Activated gamma-delta T cell (primary cell): ENCODE results near the gene SLC7A14.

ENCODE experiments used
- DNase-seq: peaks from one replicate; lab custom pipeline; 2025; lab: John Stamatoyannopoulos, UW

The SLC7A14 gene

DNA sequence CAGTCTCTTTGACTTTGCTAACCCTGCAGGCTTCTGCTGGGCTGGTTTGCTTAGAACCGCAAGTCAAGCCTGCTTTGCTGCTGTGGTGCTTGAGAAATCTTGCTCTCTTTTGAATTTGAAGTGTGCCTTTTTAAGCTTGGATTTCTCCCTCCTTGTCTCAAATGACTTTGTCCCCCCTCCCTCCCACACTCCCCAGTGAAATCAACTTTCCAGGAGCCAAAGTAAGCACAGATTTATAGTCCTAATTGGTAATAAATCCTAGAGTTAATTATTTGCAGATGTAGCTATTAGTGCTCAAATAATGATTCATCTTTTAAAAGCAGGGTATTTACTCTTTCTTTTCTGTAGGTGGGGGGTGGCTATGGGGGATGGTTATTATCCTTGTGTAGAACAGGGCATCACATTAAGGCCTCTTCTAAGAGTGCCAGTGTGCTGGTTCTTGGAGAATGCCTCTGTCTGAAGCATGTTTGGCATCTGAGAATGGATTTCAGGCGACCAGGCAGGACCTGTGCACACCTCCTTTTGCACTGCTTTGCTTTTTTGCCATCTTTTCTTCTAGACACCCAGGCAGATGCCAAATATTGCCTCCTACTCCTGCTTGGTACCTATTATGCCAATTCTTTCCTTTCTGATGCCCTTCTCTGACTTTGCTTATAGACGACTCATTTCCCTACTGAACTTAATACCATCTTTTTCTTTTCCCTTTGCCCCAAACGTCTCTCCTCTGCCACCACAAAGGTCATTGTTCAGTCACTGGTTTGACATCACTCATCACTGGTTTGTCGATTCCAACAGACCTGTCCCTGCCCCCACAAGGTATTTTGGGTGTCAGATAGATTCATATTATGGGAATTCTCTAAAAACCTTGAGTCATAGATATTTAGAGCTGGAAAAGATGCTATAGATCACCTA is 116.5 kb downstream of the SLC7A14 start:
- no peak for DNase-seq

DNA sequence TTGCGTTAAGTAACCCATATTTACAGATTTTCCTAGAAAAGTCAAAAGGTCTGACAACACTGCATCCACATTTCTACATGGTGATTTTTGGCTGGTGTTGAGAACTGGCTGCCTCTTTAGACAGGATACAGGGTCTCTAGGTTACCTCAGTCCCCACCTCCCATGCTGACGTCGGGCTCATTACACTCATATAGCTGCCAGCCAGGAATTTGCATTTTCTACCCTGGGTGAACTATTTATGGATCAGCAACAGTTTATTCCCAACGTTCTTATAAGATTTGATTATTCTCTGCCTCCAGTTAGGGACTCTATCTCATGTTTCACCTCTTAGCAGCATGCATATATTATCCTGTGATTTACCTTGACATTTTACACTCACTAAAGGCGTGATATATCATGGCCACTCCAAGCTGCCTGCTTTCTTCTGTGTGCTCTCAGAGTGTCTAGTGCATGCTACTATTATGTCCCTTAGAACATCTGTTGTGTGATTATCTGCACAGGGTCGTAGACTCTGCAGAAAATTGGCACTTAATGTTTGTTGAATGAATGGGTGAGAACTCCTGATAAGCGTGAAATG is 118.2 kb downstream of the SLC7A14 start:
- no peak for DNase-seq

DNA sequence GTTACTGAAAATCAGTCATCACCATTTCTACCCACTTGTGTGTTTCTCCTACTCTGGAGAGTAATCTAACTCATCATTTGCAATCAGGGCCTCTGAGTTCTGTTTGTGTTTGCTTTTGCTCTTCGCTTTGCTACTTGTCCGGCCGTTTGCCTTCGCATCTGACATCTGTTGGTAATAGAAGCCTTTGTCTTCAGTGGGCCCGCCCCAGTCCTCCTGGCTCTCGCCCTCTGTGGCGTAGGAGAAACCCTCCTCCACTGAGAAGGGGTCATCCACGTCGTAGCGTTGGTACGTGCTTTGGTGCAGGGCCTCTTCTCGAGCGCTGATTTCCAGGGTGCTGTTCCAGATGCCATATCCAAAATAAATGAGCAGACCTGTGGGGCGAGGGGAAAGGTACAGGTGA is 118.9 kb downstream of the SLC7A14 start:
- no peak for DNase-seq

DNA sequence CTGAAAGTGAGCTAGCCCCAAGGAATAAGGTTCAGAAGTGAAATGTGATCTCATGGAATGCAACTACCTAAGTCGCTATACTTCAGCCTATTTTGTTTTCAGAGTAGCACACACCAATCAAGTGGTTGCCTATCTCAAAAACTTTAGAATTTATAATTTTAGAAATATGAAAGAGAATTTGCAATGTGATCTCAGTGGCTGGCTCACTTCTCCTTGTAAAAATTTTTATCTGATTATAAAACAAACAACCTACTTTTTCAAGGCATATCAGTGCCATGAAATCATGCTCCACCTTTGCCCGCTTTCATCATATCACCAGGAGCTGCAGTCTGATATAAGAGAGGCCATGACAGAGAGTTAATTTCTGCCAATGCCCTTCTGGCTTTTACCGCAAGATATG is 119.9 kb downstream of the SLC7A14 start:
- DNase-seq = no peak

DNA sequence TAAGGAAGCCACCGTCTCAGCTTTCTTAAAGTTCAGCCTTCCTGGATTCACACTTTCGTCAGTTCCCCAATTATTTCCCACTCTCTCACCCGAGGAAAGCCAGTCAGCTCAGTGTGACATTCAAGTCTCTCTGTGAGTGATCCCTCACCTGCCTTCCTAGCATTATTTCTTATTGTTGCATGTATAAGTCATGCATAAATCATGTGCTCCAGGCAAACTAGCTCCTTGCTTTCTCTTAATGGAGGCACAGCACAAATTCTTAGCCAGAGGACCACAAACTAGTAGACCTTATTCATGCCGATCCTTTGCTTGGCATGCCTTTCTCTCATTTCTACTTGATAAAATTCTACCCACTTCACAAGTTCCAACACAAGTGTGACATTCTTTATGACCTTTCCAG is 122.9 kb downstream of the SLC7A14 start:
- no peak for DNase-seq

DNA sequence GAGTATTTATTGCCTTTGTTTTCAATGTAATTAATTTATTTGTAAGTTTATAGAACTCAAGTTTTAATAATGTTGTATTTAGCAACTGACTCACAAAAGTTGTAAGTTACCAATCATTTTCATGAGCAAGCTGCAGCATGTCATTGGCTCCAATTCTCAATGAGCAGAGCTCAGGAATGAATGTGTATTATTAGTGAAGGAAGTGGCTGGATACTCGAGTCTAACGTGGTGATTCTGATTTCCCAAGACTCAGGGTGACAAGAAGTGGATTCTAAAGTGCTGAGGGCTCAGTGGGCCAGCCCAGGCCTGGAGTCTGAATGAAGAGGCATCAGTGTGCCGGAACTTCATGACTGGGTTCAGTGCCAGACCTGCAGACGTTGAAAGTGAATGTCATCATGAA is 127.6 kb downstream of the SLC7A14 start:
- no peak for DNase-seq

DNA sequence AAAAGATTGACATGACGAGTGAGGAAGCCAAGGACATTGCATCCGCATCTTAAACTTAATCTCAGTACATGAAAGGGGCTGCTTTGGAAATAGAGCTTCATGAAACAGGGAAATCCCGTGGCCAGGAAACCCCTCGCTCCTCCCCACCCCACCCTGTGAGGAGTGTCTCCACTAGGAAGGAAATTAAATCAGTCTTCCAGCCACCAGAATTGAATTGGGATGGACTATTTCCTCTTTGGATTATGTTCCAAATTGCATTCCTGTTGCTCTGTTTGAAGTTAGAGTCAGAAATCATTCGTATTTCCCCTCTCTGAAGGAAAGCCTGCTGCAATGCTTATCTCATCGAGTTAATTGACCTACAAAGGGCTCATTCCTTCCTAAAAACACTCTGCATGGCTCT is 131.4 kb downstream of the SLC7A14 start:
- DNase-seq = no peak

DNA sequence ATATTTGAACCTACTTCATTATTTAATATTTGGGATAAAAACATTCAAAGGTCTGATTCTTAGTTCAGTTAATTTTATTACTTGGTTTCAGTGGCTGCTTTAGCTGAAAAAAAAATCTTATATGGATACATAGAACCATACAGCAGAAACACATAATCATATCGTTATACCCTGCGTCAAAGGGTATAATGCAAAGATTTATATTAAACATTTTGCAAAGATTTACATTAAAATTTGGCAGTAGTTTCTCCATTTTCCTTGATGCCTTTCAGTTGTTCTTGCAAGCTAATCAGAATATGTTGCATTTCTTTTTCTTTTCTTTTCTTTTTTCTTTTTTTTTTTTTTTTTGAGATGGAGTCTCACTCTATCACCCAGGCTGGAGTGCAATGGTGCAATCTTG is 135.8 kb downstream of the SLC7A14 start:
- DNase-seq = no peak

DNA sequence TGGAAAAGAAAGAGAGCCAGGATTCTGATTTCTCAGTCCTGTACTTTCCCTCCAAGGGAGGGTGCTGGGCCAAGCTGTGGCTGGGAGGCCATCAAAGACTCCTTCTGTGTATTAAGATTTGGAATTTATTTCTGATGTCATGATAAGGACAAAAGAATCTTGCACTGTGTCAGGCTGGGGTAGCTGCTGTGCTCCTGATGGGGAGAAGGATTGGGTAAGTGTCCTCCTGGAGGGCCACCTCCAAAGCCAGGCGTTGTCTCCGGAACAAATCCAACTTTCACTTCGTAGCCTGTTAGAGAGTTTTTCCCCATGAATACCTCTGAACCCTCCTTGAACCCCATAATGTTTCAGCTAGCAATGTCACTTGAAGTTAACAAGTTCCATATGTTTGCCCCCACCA is 137.3 kb downstream of the SLC7A14 start:
- DNase-seq = no peak

DNA sequence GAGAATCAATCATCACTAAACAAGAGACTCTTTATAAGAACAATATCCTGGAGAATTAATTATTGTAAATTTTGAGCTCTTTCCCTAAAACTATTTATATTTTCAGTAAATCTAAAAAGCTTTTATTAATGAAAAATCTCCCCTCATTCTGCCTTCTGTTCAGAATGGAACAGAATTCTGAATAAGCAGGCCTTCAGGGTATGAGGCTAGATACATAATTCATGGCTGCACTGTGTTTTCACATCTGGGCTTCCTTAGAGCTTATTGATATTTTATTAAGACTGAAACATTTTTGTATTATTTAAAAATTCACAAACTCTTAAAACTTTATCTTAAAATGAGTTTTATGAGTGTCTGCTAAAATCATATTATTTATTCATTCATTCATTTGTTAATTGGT is 142.4 kb downstream of the SLC7A14 start:
- no peak for DNase-seq

DNA sequence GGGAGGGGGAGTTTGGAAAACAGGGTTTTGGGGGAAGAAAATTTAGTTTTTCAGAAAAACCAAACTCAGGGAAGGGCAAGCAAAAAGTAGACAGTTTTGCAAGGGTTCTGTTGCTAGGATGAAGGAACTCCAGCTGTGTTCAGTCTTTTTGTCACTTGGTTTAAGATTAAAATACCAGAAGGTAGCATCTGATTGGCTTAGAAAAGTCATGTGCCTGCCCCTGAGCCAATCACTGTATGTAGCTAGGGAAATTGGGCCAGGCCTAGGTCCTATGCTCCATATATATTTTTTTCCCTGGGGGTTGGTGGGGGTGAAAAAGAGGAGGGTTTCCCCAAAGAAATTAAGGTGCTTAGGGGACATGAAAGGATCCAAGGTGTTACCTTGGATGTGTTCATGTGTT is 142.9 kb downstream of the SLC7A14 start:
- no peak for DNase-seq

DNA sequence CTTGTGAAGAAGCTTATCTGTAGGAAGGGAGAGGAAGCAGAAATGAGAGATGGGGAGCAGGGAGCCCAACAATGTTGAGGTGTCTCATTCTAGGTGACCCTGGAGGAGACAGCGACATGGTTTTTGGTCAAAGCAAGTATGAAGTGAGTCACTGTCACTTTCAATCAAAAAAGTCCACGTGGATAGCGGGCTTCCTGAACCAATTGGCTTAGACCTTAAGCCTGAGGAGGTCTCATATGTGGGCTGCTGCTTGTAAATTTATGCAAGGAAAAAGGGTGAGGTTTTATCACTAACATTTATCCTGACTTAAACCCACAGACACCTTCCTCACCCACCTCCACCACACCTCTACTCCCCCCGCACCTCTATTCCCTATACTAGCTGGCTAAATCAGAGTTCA is 144.5 kb downstream of the SLC7A14 start:
- DNase-seq = no peak

DNA sequence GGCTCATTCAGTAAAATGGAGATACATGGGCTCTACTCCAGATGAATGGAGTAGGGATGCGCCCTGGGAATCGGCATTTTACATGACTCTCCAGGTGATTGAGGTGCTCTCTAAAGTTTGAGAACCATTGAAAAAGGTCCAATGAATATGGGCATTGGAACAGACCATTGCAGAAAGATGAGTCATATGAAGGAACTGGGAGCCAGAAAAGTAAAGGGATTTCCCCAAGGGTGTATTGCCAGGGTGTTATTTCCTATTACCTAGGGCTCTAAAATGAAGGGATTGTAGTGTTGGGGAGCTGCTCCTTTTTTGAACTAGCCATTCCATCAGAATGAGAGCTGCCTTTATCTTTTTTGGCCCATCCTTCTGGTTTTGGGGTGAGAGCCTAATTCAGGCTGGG is 145.5 kb downstream of the SLC7A14 start:
- DNase-seq = no peak

DNA sequence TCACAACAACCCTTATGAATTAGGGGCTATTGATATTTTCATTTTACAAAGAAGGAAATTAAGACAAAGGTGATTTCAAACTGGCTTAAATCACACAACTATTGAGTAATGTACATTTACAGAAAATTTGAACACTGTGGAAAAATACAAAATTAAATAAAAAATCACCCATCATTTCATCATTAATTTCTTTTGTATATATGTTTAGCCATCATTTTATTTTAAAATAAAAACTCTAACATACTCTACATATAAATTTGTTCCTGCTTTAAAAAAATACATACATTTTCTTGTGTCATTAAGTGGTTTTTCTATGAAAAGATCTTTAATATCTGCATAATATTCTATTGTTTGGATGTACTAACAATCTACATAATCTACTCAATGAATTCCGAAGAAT is 147.0 kb downstream of the SLC7A14 start:
- no peak for DNase-seq

DNA sequence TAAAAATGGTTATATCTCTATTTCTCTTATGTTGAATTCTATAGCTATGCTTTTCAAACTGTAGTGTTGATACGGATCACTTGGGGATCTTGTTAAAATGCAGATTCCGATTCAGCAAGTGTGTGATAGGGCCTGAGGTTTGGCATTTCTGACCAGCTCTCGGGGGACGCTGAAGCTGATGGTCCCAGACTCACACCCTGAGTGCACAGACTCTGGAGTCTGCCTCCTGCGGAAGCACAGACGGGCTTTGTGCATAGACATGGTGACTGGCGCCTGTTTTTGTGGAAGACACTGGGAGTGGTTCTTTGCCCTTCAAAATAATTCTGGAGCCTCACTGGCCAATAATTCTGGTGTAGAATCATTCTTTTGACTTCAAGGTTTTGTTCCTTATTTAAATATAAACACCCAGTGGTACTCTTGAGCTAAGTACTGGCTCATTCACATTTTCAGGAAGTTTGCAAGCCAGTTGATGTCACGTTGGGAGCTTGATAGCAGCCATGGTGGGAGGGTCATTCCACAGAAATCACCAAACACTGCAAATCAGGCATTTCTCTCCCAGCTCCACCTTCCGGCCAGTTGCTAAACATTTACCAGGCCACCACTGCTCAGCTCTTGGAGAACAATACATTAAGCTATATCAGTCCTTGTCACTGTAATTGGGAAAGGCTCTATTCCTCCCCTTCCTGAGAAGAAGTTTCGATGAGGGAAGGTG is 148.0 kb downstream of the SLC7A14 start:
- no peak for DNase-seq

DNA sequence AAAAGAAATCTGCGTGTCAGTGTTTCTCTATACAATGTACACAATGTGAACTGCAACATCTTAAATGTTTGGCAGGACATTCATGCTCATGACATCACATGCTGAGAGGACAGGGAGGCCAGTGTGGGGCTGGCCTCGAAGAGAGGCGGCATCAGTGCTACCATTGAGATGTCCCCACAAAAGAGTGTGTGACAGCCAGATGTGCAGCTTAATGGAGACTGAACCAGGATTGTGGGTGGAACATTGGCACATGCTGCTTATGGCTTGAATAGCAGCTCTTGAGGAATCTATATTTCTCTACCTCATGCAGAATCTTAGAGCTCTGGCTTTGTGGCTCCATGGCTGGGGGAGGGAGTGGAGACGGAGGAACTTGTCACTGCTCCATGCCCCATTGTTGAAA is 148.7 kb downstream of the SLC7A14 start:
- no peak for DNase-seq

DNA sequence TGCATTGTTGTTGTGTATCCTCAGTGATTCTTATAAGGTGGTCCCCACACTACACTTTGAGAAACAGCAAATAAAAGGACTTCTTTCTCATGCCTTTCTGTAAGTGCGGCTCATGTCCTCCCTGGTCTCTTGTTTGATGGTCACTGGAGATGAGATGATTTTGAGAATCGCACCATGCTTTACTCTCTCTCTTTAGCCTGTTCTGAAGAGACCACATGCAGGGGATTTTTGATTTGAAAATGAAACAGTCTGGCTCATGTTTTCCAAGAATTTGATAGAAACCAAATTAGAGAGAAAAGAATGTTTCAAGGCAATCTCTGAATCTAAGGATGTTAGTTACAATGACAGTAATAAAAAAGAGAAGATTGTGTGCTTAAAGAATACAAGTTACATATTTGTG is 149.2 kb downstream of the SLC7A14 start:
- no peak for DNase-seq

DNA sequence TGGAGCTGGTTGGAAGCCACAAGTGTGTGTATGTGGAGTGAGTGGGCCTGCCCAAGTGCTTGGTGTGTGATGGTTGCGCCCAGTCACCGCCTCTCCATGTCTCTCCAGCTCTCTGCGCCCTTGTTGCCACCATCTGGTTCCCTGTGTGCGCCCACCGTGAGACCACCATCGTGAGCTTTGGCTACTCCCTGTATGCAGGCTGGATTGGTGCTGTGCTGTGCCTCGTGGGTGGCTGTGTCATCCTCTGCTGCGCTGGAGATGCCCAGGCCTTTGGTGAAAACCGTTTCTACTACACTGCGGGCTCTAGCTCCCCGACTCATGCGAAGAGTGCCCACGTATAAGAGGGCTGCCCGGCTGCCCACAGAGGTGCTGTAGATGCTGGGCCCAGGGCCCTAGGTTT is 153.5 kb downstream of the SLC7A14 start:
- no peak for DNase-seq

DNA sequence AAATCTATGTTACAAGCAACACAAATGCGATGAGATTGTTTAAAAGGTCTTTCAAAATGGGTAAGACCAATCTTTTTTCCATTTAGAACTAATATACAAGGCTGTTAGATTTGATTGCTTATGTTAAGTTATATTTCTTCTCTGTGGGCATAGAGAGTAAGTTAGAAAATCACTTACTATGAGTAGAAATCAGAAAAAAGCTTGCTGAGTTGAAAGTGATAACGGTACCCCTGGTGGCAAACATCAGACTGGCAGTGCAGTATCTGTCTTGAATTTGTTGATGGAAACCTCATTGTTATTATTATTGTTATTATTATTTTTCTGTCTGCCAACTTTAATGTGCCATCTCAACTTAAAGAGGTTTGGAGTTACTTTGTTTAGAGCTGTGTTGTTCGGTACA is 154.8 kb downstream of the SLC7A14 start:
- DNase-seq = no peak

DNA sequence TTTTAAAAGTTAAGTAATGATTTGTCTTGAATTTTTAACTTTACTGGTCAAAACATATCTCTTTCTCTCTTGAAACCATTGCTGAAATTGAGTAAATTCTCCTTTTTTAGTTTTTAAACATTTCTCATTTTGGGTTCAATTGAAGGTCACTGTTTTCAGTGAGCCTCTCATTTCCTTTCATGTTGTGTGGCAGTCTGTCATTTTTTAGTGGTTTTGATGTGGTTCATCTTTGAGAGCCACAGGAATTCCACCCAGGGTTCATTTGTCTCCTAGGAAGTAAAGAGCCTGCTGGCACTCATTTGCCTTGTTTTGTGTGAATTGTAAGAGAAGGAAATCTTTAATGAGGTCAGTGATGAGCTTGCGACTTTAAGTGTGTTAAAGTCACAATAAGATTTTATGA is 156.8 kb downstream of the SLC7A14 start:
- DNase-seq = no peak

DNA sequence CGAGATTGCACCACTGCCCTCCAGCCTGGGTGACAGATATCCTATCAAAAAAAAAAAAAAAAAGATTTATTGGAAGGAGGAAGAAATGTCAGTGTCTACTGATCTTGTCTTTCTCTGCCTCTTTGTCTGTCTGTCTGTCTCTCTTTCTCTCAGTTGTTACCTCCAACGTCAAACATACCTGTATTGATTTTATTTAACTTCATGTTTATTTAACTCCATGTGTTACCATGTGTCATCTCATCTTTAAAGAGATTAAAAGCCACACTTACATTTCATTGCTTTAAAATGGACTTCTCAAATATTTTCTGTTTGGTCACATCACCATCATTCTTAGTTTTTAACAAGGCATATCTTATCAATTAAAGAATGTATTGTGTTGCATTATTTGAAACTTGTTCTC is 157.8 kb downstream of the SLC7A14 start:
- DNase-seq = no peak

DNA sequence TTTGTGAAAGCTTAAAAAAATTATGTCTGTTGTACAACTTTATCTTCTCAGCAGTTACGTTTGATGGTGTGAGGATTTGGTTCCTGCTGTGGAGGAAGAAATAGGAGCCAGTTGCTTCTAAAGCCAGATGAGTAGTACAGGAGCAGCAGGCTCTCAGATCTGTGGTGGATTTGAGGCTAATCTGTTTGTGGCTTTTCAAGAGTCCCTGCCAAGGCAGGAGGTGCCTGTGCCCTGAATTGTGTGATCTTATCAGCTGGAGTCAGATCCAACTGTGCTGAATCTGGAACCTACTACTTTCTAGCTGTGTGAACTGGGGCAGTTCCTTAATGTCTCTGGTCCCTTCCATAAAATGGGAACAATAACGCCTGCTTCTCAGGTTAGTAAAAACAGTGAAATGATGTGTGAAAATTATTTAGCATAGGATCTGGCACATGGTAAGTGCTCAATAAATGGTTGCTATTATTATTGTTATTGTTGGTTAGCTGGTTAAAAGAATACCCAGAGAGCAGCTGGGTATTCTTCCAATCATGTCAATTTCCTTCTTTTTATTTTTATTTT is 159.6 kb downstream of the SLC7A14 start:
- DNase-seq = no peak
